PC-9 (cell line): ENCODE measurements around the gene ACOXL. TPM values are rescaled to one million over a fixed set of nuclear protein-coding genes. Genes with fewer than 3 reads are reported as not detected.

ENCODE experiments used
- BruUV-seq: library from RNA; stranded (reverse); fragments of 400-500 nt; replicated peaks from 2 replicates; lab custom pipeline; 2021; lab: Mats Ljungman, UMichigan
- CTCF ChIA-PET: fragments of 300-600 bp; sonication (Branson Sonifier 250); formaldehyde crosslinking; loops from one replicate; lab custom pipeline; 2022; ENCODE audit warnings: antibody characterized with exemption; lab: Charles Lee
- POLR2A ChIA-PET: fragments of 300-600 bp; sonication (Branson Sonifier 250); formaldehyde crosslinking; loops from one replicate; lab custom pipeline; 2022; ENCODE audit warnings: antibody characterized with exemption; ENCODE audit not compliant: unreplicated experiment; lab: Charles Lee
- DNase-seq, 2 experiments: peaks; one replicate each; pipeline versions ENCODE4 v3.0.0 to v3.0.0-alpha.2; 2015 to 2022; ENCODE audit warnings: mixed read lengths in 1 of 2
- H2AFZ ChIP-seq: fragments of 200-600 bp; sonication (generic); 2 replicates; pipeline ENCODE4 v1.8.1; 2017; ENCODE audit warnings: antibody characterized with exemption
- H3F3A ChIP-seq: fragments of 200-600 bp; sonication (generic); 2 replicates; pipeline ENCODE4 v1.8.1; 2017; ENCODE audit warnings: antibody characterized with exemption, mild to moderate bottlenecking, low read depth; ENCODE audit not compliant: insufficient read depth
- H3K27ac ChIP-seq: fragments of 200-600 bp; sonication (generic); 2 replicates; pipeline ENCODE4 v1.6.1; 2016; ENCODE audit warnings: mixed run types
- H3K27me3 ChIP-seq: fragments of 200-600 bp; sonication (generic); 2 replicates; pipeline ENCODE4 v1.6.1; 2016; ENCODE audit warnings: low read depth, mixed run types; ENCODE audit not compliant: insufficient read depth
- H3K36me3 ChIP-seq: fragments of 200-600 bp; sonication (generic); 2 replicates; pipeline ENCODE4 v1.6.1; 2016; ENCODE audit warnings: low read depth, mixed run types
- H3K4me1 ChIP-seq: fragments of 200-600 bp; sonication (generic); replicated peaks from 2 replicates; pipeline ENCODE4 v1.6.1; 2016; ENCODE audit warnings: mixed run types; ENCODE audit not compliant: insufficient read depth
- H3K4me2 ChIP-seq: fragments of 200-600 bp; sonication (generic); 2 replicates; pipeline ENCODE4 v1.6.1; 2017; ENCODE audit warnings: mixed run types
- H3K4me3 ChIP-seq: fragments of 200-600 bp; sonication (generic); 2 replicates; pipeline ENCODE4 v1.6.1; 2016; ENCODE audit warnings: mixed run types
- H3K79me2 ChIP-seq: fragments of 200-600 bp; sonication (generic); 2 replicates; pipeline ENCODE4 v1.6.1; 2017; ENCODE audit warnings: low read depth, mixed run types
- H3K9me2 ChIP-seq: fragments of 200-600 bp; sonication (generic); 2 replicates; pipeline ENCODE4 v1.8.1; 2017; ENCODE audit warnings: mild to moderate bottlenecking; ENCODE audit not compliant: insufficient read depth
- H3K9me3 ChIP-seq: fragments of 200-600 bp; sonication (generic); 2 replicates; pipeline ENCODE4 v1.8.1; 2016; ENCODE audit warnings: low read depth; ENCODE audit not compliant: insufficient read depth
- H4K20me1 ChIP-seq: fragments of 200-600 bp; sonication (generic); 2 replicates; pipeline ENCODE4 v1.8.1; 2017; ENCODE audit not compliant: insufficient read depth
- EZH2 ChIP-seq: fragments of 200-600 bp; sonication (generic); IDR thresholded peaks from 2 replicates; pipeline ENCODE4 v1.8.0; 2017; ENCODE audit warnings: antibody characterized with exemption, low read depth
- intact Hi-C: fragments of 100-400 bp; cut with micrococcal nuclease; formaldehyde crosslinking; loops from one replicate; pipeline ENCODE4 v1.10.0; 2022; ENCODE audit not compliant: unreplicated experiment
- total RNA-seq: library from RNA; stranded (reverse); gene quantifications from 2 replicates; pipeline ENCODE4 v1.2.3, GENCODE V29; 2021
- TF ChIP-seq, protein P1 (sequence below): fragments of 200-600 bp; sonication (generic); conservative IDR thresholded peaks from 2 replicates; pipeline ENCODE4 v1.6.1; 2017; ENCODE audit warnings: mixed run types, antibody characterized with exemption, mild to moderate bottlenecking, moderate library complexity

Gene ACOXL
- total RNA-seq, 1 experiment from 2014 or later = 10.7 TPM

DNA sequence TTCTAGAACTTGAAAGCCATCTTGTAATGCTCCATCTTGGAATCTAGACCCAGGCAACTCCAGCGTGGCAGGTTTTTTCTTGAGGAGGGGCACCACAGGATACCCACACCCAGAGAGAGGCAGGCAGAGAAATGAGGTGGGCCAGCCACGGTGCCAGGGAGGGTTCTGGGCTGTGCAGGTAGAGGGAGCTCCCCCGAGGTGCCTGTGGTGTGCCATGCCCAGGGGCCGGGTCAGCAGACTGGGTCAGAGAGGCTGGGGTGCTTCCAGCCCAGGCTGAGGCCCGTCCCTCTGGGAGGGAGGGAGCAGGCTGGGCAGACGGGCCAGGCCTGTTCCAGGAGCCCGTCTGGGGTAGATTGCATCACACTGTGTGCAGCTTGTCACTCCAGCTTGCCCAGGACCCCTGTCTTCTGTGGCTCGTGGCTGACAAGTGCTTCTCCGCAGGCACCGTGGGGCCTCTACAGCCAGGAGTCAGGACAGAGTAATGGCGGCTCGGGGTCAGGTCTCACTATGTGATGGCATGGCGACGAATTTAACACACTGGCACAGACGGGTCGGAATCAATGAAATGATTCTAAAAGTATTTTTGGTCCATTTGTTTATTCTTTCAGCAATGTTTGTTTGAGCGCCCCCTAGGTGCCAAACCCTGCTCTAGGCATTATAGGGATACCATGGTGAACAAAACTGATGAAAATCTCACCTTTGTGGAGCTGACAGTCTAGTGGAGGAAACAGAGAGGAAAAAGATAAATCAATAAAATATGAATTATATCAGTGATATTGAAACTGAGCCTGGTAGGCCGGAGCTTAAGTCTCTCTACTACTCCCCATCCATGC lies 144.0 kb downstream of the ACOXL start:
- Histone ChIP-seq H3K4me3 (no peak overlapping the region), H3K27me3 (no peaks in the 10 kb centered on the region), H3K4me1 (no peaks in the 10 kb centered on the region), H2AFZ (no peak overlapping the region), H3K27ac (no peak overlapping the region), H3K4me2 (no peak overlapping the region), H3K9me3 (no peaks in the 10 kb centered on the region), H3K79me2 (no peaks in the 10 kb centered on the region), H4K20me1 (no peaks in the 10 kb centered on the region), H3F3A (no peaks in the 10 kb centered on the region), H3K9me2 (no peaks in the 10 kb centered on the region), H3K36me3 (no peaks in the 10 kb centered on the region)
- CTCF ChIA-PET = no interaction called here
- DNase-seq = no peak
- no peak for TF ChIP-seq EZH2
- TF ChIP-seq, protein P1, sequence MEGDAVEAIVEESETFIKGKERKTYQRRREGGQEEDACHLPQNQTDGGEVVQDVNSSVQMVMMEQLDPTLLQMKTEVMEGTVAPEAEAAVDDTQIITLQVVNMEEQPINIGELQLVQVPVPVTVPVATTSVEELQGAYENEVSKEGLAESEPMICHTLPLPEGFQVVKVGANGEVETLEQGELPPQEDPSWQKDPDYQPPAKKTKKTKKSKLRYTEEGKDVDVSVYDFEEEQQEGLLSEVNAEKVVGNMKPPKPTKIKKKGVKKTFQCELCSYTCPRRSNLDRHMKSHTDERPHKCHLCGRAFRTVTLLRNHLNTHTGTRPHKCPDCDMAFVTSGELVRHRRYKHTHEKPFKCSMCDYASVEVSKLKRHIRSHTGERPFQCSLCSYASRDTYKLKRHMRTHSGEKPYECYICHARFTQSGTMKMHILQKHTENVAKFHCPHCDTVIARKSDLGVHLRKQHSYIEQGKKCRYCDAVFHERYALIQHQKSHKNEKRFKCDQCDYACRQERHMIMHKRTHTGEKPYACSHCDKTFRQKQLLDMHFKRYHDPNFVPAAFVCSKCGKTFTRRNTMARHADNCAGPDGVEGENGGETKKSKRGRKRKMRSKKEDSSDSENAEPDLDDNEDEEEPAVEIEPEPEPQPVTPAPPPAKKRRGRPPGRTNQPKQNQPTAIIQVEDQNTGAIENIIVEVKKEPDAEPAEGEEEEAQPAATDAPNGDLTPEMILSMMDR = no peak; the same call in 1 of the 2 replicates
- POLR2A ChIA-PET = no interaction called here
- BruUV-seq = no TSS peak
- intact Hi-C loops = no loop called here

DNA sequence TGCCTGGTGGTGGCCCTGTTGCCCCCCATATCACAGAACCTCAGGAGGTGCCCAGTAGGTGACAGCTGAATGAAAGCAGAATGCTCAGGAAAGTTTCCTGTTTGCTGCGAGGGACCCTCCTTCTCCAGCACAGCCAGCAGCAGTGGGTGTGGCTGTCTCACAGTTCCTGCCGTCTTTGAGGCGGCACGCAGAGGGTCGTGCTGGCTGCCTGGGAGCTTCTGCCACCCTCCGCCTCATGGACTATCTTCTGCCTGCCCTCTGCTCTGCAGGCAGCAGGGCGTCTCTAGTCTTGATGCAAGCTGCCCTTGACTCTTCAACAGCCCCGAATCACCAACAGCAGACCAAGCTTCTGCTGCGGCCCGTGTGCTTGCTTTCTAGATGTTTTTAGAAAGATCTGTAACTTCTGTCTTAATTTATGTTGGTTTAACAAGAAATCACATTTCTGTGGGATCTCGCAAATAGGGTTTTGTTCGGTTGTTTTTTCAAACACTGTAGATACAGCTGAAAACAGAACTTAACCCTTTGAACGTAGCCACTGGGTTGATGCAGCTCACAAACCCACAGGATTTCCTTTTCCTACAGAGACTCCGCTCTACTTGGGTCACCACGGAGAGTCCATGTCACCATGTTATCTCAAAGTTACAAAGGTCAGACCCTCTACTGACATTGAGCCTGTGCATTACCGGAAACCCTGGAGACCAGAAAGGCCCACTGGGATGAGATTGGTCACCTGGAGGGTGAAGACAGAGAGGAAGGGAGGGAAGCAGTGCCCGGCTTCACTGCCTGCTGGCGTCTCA lies 144.9 kb downstream of the ACOXL start:
- BruUV-seq = no TSS peak
- H3K4me2 ChIP-seq = no peak overlapping the region
- H3K4me3 ChIP-seq = no peak overlapping the region
- no peaks in the 10 kb centered on the region for H3K36me3 ChIP-seq
- H3K79me2 ChIP-seq = no peaks in the 10 kb centered on the region
- no peaks in the 10 kb centered on the region for H3K4me1 ChIP-seq
- H3K27me3 ChIP-seq = no peaks in the 10 kb centered on the region
- H3F3A ChIP-seq = no peaks in the 10 kb centered on the region
- H3K27ac ChIP-seq = no peak overlapping the region
- no peaks in the 10 kb centered on the region for H3K9me2 ChIP-seq
- no peak for DNase-seq
- no peaks in the 10 kb centered on the region for H4K20me1 ChIP-seq
- CTCF ChIA-PET = no interaction called here
- intact Hi-C loops = no loop called here
- POLR2A ChIA-PET = no interaction called here
- H3K9me3 ChIP-seq = no peaks in the 10 kb centered on the region
- TF ChIP-seq EZH2 = no peak
- TF ChIP-seq, protein P1 = no peak
- H2AFZ ChIP-seq = no peak overlapping the region

DNA sequence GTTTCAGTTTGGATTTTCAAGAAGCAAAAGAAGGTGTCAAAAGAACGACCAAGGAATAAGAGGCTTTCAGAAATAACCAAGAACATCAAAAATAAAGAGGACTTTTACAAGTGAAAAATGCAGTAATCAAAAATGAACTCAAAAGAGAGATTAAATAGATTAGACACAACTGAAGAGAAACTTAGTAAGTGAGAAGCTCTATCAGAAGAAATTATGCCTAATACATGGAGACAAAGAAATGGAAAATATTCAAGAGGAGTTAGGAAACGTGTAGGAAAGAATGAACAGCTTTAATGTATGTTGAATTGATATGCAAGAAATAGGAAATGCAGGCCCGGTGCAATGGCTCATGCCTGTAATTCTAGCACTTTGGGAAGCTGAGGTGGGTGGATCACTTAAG lies 145.8 kb downstream of the ACOXL start:
- Histone ChIP-seq H4K20me1 (no peaks in the 10 kb centered on the region), H3K36me3 (no peaks in the 10 kb centered on the region), H3K4me1 (no peaks in the 10 kb centered on the region), H3K79me2 (no peaks in the 10 kb centered on the region), H3K4me3 (no peak overlapping the region), H3K4me2 (no peak overlapping the region), H3K9me3 (no peaks in the 10 kb centered on the region), H3K27ac (no peak overlapping the region), H3F3A (no peaks in the 10 kb centered on the region), H3K27me3 (no peaks in the 10 kb centered on the region), H2AFZ (no peak overlapping the region), H3K9me2 (no peaks in the 10 kb centered on the region)
- ChIA-PET POLR2A (no interaction called here), CTCF (no interaction called here)
- intact Hi-C loops = no loop called here
- TF ChIP-seq EZH2 = no peak
- TF ChIP-seq, protein P1 = no peak
- DNase-seq = no peak
- BruUV-seq = no TSS peak
